Activated CD8-positive, alpha-beta memory T cell treated with anti-CD3 and anti-CD28 coated beads for 48 hours (primary cell): Measurements from ENCODE around the gene PPP1R13L.
A peak's percentile ranks its signal among the peaks of the same experiment; 100 is the strongest.

Experiments used
- DNase-seq, 3 experiments: peaks; one replicate each; pipeline ENCODE4 v3.0.0-alpha.2; 2020; ENCODE audit warnings: low read depth in 2 of 3, low spot score in 2 of 3

PPP1R13L gene

GRCh38 chr19:45370410-45371204, 34.3 kb downstream of the PPP1R13L start, which contains the start of gene ERCC2:
Gene ERCC2 (minus strand): TSS chr19:45370573. CDS start chr19:45370540, 33 bp downstream.
- DNase-seq, result peak; percentile 99 to 100 (median 99)

GRCh38 chr19:45368737-45369340, 36.0 kb downstream of the PPP1R13L start:
- no peak for DNase-seq

DNA sequence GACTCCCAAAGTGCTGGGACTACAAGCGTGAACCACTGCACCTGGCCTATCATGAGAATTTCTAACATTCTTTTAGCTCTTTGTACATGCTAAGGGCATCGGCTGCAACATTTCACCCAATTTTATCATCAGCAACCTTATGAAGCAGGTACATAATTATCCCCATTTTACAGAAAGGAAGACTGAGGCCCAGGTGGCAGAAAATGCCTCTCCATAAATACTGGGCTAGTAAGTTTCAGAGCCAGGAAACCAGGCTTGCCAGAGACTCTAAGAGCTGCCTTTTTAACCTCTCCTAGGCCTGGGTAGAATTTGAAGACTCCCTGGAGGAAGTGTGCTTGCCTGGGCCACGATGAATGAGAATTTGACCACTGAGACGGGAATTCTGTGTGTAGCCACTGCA, 36.7 kb downstream of the PPP1R13L start:
- DNase-seq, result no peak

DNA sequence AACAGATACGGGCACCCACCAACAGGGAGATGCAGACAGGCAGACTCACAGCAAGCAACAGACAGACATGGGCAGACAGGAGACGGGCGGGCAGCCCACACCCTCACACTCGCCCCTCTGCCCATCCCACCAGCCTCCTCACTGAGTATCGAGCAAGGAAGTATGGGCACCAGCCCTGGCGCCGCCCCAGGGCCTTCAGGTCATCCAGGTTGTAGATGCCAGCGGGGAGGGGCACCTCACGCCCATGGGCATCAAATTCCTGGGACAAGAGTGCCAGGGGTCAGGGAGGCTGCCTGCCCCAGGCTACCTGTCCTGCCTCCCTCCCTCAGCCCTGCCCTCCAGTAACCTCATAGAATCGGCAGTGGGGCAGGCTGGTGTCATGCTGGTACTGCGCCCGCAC, 40.2 kb downstream of the PPP1R13L start:
- DNase-seq, result no peak

DNA sequence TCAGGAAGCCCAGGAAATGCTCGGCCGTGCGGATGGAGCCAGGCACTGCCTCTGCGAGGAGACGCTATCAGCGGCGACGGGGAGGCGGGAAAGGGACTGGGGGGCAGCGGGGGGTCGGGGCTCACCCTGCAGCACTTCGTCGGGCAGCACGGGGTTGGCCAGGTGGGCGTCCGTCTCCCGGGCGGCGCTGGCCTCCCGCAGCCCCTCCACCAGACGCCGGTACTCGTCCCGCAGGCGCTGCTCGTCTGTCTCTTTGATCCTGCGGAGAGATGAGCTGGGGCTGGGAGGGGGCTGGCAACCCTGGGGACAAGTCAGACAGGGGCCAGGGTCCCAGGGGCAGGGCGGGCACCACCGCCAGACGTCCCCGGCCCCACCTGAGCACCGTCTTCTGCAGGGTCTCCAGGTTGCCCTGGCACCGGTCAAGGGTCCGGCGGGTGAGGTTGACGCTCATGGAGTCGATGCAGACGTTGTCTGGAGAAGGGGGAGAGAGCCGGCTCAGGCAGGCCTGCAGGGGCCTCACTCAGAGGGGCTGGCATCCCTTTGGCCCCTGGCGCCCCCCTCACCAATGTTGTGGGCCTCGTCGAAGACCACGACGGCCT, 40.9 kb downstream of the PPP1R13L start:
- DNase-seq, result no peak

GRCh38 chr19:45362291-45362690, 42.6 kb downstream of the PPP1R13L start:
- no peak for DNase-seq

DNA sequence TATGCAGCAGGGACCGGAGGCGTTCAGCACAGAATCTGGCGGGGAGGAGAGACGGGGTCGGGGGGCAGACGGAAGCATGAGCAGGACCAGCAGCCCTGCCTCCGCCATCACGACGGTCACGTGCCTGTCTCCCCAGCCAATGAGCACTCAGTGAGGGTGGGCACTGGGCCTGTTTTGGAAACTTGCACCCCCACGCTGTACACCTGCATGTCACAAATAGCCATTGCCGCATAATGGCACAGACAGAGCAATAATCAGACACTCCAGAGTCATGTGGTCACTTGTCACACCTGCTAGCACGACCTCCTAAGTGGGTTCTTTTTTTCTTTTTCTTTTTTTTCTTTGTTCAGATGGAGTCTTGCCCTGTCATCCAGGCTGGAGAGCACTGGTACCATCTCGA, 43.3 kb downstream of the PPP1R13L start:
- DNase-seq, result no peak

DNA sequence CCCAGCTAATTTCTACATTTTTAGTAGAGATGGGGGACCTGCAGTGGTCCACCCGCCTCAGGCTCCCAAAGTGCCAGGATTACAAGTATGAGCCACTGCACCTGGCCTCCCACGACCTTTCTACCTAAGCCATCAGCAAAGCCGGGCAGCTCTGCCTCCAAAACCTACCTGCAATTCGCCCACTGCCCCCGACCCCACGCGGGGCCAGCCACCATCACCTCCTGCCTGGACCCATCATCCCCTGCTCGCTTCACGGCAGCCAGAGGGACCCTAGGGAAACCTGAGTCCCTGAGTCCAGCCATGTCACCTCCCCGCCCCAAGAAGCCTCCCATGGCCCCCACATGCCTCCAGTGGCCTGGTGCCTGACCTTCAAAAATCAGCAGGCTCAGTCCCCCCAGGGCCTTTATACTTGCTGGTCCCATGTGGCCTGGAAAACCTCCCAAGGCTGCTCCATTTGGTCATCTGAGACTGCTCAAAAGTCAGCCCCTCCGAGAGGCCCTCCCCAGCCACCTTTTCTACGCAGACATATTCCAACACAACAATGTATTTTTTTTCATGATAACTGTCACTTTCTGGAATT, 46.6 kb downstream of the PPP1R13L start:
- DNase-seq, result no peak

GRCh38 chr19:45357445-45357783, 47.5 kb downstream of the PPP1R13L start:
- DNase-seq, result no peak

- DNase-seq, result no peak
Measured at GRCh38 chr19:45356760-45357444, 48.0 kb downstream of the PPP1R13L start.

DNA sequence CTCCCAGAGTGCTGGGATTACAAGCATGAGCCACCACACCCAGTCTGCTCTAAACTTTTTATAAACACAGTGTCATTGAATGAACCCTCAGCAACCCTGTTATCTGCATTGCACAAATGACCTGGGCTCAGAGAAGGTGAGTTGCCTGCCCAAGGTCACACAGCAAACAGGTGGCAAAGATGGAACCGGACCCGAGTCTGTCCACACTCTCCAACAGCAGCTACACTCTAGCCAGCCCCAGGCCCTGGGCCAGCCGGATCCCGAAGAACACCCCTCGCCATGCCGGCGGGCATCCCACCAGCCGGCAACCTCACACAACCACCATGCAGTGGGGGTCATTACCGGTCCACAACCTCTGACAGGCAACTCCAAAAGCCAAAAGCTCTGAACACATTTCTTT, 49.0 kb downstream of the PPP1R13L start:
- no peak for DNase-seq

- DNase-seq, result no peak
Measured at GRCh38 chr19:45355402-45355801, 49.5 kb downstream of the PPP1R13L start.

DNA sequence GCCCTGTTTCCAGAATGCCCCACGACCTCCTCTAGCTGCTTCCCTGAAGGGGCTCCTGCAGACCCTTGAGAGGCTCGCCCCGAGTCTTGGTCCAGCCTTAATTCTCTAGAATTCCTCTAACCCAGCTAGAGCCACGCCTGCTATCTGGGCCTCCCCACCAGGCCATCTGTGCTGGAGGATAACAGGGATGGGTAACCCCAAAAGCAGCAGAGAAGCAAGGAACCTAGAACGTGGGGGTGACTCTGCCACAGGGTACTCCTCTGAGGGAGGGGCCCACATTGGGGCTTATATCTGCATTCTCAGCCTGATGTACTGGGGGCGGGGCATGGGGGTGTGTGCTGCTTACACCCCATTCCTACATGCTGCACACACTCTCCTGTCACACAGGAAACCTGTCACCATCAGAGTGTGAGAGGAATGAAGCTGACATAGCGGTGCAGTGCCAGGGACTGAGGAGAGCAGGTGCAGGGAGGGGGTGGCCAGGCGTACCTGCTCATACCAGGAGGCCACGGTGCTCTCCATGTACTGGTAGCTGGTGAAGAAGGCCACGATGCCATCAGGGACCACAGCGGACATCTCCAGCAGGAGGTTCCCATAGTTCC, 50.5 kb downstream of the PPP1R13L start:
- no peak for DNase-seq

GRCh38 chr19:45352914-45353796, 51.7 kb downstream of the PPP1R13L start:
- no peak for DNase-seq

DNA sequence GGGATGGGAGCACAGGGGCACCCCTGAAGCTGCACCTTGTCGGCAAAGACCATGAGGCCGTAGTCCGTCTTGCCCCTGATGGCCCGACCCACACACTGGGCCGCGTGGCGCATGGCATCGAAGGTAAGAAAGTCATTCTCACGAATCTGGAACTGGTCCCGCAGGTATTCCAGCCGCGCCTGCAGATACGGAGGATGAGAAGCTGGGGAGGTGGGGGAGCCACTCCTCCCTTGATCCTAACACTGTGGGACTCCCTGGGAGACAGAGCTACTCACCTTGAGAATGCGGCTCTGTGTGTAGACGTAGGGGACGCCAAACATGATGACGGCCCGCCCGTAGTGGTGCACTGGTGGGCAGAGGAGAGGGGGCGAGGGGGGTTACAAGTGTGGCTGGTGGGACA, 52.4 kb downstream of the PPP1R13L start:
- no peak for DNase-seq

GRCh38 chr19:45352062-45352461, 52.8 kb downstream of the PPP1R13L start:
- DNase-seq, result no peak

DNA sequence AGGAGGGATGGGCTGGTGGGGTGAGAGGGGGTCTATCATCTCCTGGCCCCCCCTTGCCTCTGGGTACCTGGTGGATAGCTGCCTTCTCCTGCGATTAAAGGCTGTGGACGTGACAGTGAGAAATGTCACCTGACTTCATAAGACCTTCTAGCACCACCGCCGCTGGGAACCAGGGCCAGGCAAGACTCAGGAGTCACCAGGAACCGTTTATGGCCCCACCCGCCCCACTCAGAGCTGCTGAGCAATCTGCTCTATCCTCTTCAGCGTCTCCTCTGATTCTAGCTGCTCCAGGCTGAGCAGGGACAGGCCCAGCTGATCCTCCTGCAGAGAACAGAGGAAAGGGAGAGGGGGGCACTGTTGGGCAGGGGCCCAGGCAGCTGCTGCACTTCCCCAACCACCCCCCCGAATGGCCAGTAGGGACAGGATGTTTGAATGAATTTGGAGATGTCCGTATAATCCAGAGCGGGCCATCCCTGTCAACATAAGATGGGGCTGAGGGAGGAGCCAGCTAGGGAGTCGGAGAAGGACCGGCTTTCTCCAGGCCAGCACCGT, 53.4 kb downstream of the PPP1R13L start:
- DNase-seq, result no peak

DNA sequence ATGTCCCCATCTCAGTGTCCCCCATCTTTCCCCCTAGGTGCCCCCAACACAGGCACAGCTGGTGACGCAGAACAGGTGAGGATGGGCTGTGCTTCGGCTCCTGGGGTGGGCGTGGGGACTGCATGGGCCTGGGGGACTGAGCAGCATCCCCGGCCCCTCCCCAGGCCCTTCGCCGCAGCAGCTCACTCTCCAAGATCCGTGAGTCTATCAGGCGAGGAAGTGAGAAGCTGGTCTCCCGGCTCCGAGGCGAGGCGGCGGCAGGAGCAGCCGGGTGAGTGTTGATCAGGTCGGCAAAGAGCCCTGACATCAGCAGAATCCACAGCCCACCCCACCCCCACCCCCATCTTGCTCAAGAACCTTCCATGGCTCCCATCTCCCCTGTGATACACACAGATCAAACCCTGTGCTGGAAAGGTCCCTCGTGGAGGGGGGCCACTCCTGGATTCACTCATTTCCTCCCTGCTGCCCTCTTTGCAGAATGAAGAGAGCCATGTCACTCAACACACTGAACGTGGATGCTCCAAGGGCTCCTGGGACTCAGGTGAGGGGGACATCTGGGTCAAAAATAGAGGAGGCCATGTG, 54.3 kb downstream of the PPP1R13L start:
- no peak for DNase-seq

- DNase-seq, result no peak
Measured at GRCh38 chr19:45349430-45349941, 55.4 kb downstream of the PPP1R13L start.
